ENCODE measurements around the gene KRT81. TPM values are rescaled to one million over a fixed set of nuclear protein-coding genes. Genes with fewer than 3 reads are reported as not detected.

The KRT81 gene
- total RNA-seq, 5 donors from 2014 or later (not counting 1 experiment from before 2014, with no cell fraction given), result 0.30 to 1.0 (median 0.76) TPM; not detected in 2

Other genes with a start within 250 kb of the KRT81 start
- 100 to 1,000 TPM in 1 of 5 donors, 10 to 100 TPM in 1, 1 to 10 TPM in 3; 5.9 to 103 (median 7.3) TPM for gene NR4A1, start 240.1 kb downstream of the KRT81 start, total RNA-seq
- gene ATG101, start 221.6 kb downstream of the KRT81 start, total RNA-seq, result 10 to 100 TPM; 24.8 to 30.3 (median 25.9) TPM
- under 1 TPM in 1 of 5 donors, not detected in 4; 0.41 TPM for gene SMIM41, start 211.8 kb downstream of the KRT81 start, total RNA-seq
- gene KRT80, start 99.5 kb downstream of the KRT81 start, total RNA-seq, result under 1 TPM in 2 of 5 donors, not detected in 3; 0.09 to 0.12 TPM
- gene KRT7, start 58.3 kb downstream of the KRT81 start, total RNA-seq, result 1 to 10 TPM in 3 of 5 donors, not detected in 2; 2.7 to 3.8 (median 3.3) TPM
- gene KRT86, start 16.9 kb downstream of the KRT81 start, total RNA-seq, result under 1 TPM in 1 of 5 donors, not detected in 4; 0.35 TPM
- gene KRT83, start 29.9 kb upstream of the KRT81 start, total RNA-seq, result not detected
- not detected for gene KRT85, start 75.9 kb upstream of the KRT81 start, total RNA-seq
- gene KRT84, start 94.1 kb upstream of the KRT81 start, total RNA-seq, result not detected
- gene KRT82, start 114.8 kb upstream of the KRT81 start, total RNA-seq, result not detected
- not detected for gene KRT75, start 142.8 kb upstream of the KRT81 start, total RNA-seq
- gene KRT6B, start 160.6 kb upstream of the KRT81 start, total RNA-seq, result not detected
- gene KRT6C, start 182.3 kb upstream of the KRT81 start, total RNA-seq, result not detected
- not detected for gene KRT6A, start 201.7 kb upstream of the KRT81 start, total RNA-seq
- not detected for gene KRT5, start 228.9 kb upstream of the KRT81 start, total RNA-seq